A673 (cell line): ENCODE results near the gene EEF1AKMT3. TPM values are rescaled to one million over a fixed set of nuclear protein-coding genes. Genes with fewer than 3 reads are reported as not detected.

Source experiments
- BruUV-seq: library from RNA; stranded (reverse); fragments of 400-500 nt; replicated peaks from 2 replicates; lab custom pipeline; 2021; lab: Mats Ljungman, UMichigan
- CTCF ChIA-PET: fragments of 300-600 bp; sonication (Branson Sonifier 250); formaldehyde crosslinking; loops from one replicate; lab custom pipeline; 2022; ENCODE audit warnings: antibody characterized with exemption; lab: Charles Lee
- POLR2A ChIA-PET: fragments of 300-600 bp; sonication (Branson Sonifier 250); formaldehyde crosslinking; loops from one replicate; lab custom pipeline; 2022; ENCODE audit warnings: antibody characterized with exemption; ENCODE audit not compliant: low non-redundant PET; lab: Charles Lee
- DNase-seq: peaks from one replicate; pipeline ENCODE4 v3.0.0-alpha.2; 2015; ENCODE audit warnings: low spot score
- H3K27ac ChIP-seq: fragments of 200-600 bp; sonication (generic); 2 replicates; pipeline ENCODE4 v1.5.1; 2016; ENCODE audit warnings: mixed run types, low read depth, mild to moderate bottlenecking, mixed read lengths, antibody characterized with exemption, low read length; ENCODE audit not compliant: poor library complexity, severe bottlenecking
- H3K27me3 ChIP-seq: fragments of 200-600 bp; sonication (generic); replicated peaks from 2 replicates; pipeline ENCODE4 v1.6.1; 2017; ENCODE audit warnings: mixed run types, low read depth, mild to moderate bottlenecking, mixed read lengths, antibody characterized with exemption, low read length; ENCODE audit not compliant: insufficient read depth, poor library complexity
- H3K36me3 ChIP-seq: fragments of 200-600 bp; sonication (generic); 2 replicates; pipeline ENCODE4 v1.6.1; 2016; ENCODE audit warnings: mixed run types, mild to moderate bottlenecking, mixed read lengths, antibody characterized with exemption, low read length; ENCODE audit not compliant: insufficient read depth, poor library complexity, severe bottlenecking
- H3K4me1 ChIP-seq: fragments of 200-600 bp; sonication (generic); 2 replicates; pipeline ENCODE4 v1.6.1; 2017; ENCODE audit warnings: mixed run types, mild to moderate bottlenecking, mixed read lengths, antibody characterized with exemption, low read length; ENCODE audit not compliant: insufficient read depth, poor library complexity, severe bottlenecking
- H3K4me3 ChIP-seq: fragments of 200-600 bp; sonication (generic); 2 replicates; pipeline ENCODE4 v1.5.1; 2016; ENCODE audit warnings: low read depth, mixed run types, mild to moderate bottlenecking, mixed read lengths, low read length; ENCODE audit not compliant: poor library complexity, severe bottlenecking
- H3K9me3 ChIP-seq: fragments of 200-600 bp; sonication (generic); 2 replicates; pipeline ENCODE4 v1.6.1; 2016; ENCODE audit warnings: mixed run types, low read depth, mild to moderate bottlenecking, mixed read lengths, antibody characterized with exemption, low read length; ENCODE audit not compliant: poor library complexity, severe bottlenecking
- CTCF ChIP-seq: fragments of 300-800, 200-600 bp; sonication (generic); conservative IDR thresholded peaks from 2 replicates; pipeline ENCODE4 v1.5.1; 2017; ENCODE audit warnings: low read depth, mild to moderate bottlenecking, antibody characterized with exemption, low read length, moderate library complexity, mixed read lengths
- EZH2 ChIP-seq: fragments of 200-600 bp; sonication (generic); IDR thresholded peaks from 2 replicates; pipeline ENCODE4 v1.6.1; 2017; ENCODE audit warnings: borderline replicate concordance, low read depth, mild to moderate bottlenecking, mixed read lengths, antibody characterized with exemption, low read length; ENCODE audit not compliant: poor library complexity, severe bottlenecking
- intact Hi-C: fragments of 100-400 bp; cut with micrococcal nuclease; formaldehyde crosslinking; loops from one replicate; pipeline ENCODE4 v1.10.0; 2022; ENCODE audit not compliant: unreplicated experiment
- total RNA-seq: library from RNA; stranded (reverse); gene quantifications from 2 replicates; pipeline ENCODE4 v1.2.3, GENCODE V29; 2021

The EEF1AKMT3 gene
- total RNA-seq, 1 experiment from 2014 or later: 5.3 TPM

GRCh38 chr12:57815177-57816000 lies 43.0 kb downstream of the EEF1AKMT3 start:
- peaks cover 17% of the 10 kb centered on the region for H3K36me3 ChIP-seq
- intact Hi-C loops: no loop called here
- H3K9me3 ChIP-seq: no peaks in the 10 kb centered on the region
- no peak for DNase-seq
- CTCF ChIA-PET: no interaction called here
- no peaks in the 10 kb centered on the region for H3K27me3 ChIP-seq
- TF ChIP-seq CTCF (0 out of 2 replicates have a peak, but pooled peaks have one; percentile 19), EZH2 (no peak)
- H3K4me3 ChIP-seq: no peak overlapping the region
- H3K4me1 ChIP-seq: no peaks in the 10 kb centered on the region
- no TSS peak for BruUV-seq
- POLR2A ChIA-PET: no interaction called here
- no peak overlapping the region for H3K27ac ChIP-seq

DNA sequence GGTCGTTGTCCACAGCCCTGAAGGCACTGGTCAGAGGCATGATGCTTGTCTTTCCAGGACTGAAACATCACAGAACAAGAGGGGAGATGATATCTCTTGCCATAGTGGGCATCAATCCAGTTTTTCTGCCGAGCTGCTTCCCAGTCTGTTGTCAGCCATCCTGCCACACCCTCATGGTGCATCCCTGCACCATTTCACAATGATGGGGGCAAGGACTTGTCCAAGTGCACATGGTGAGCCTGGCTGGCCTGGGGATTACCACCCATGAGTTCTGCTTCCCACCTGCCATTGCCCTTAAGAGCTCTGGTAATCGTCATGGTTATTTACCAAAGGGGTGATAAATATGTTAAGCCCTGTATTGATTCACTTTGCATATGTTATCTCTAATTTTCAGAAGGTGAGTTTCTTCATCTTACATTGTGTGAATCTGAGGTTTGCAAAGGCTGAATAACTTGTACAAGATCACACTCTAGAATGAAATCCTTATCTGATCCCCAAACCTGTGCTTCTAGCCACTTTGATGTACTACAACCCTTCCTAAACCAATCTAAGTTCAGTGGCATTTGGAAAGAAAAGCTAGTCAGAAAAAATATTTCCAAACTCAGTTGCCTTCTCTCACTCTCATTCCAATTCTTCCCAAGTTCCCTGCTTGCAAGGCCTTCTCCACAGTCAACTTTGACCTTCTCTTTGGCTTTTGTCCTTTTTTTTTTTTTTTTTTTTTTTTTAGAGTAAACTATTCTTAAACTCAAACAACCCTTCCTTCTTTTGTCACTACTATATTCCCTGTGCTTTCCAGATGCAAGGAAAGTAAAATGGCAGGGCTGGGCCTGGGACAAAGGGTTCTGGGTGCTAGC lies 43.8 kb downstream of the EEF1AKMT3 start:
- intact Hi-C loops: no loop called here

GRCh38 chr12:57816855-57817151 lies 44.4 kb downstream of the EEF1AKMT3 start:
- Histone ChIP-seq H3K4me1 (no peaks in the 10 kb centered on the region), H3K9me3 (no peaks in the 10 kb centered on the region), H3K36me3 (peaks cover 21% of the 10 kb centered on the region), H3K27ac (no peak overlapping the region), H3K27me3 (no peaks in the 10 kb centered on the region), H3K4me3 (no peak overlapping the region)
- no peak for TF ChIP-seq CTCF
- TF ChIP-seq EZH2: no peak
- BruUV-seq: no TSS peak
- intact Hi-C loops: no loop called here
- CTCF ChIA-PET: interaction anchor here (0.7 kb wide), 1 partner anchor 214 kb away, joined by 3 read pairs; no protein-coding TSS in a partner anchor
- POLR2A ChIA-PET: no interaction called here
- no peak for DNase-seq

More for the DNA sequence above, 43.8 kb downstream of the EEF1AKMT3 start:
- TF ChIP-seq CTCF: no peak
- ChIA-PET POLR2A (no interaction called here), CTCF (no interaction called here)
- Histone ChIP-seq H3K36me3 (peaks cover 18% of the 10 kb centered on the region), H3K9me3 (no peaks in the 10 kb centered on the region), H3K4me3 (no peak overlapping the region), H3K4me1 (no peaks in the 10 kb centered on the region), H3K27me3 (no peaks in the 10 kb centered on the region), H3K27ac (no peak overlapping the region)
- no TSS peak for BruUV-seq
- DNase-seq: no peak
